Measurements from ENCODE around the gene GPR107. TPM values are rescaled to one million over a fixed set of nuclear protein-coding genes. Genes with fewer than 3 reads are reported as not detected.

The GPR107 gene
- total RNA-seq, 5 donors from 2014 or later (not counting 1 experiment from before 2014, with no cell fraction given) = 21.3 to 29.1 (median 22.1) TPM

- peaks cover 0 to 6% of the 10 kb centered on the region in 2 donors for H3K36me3 ChIP-seq (ENCODE audit: control insufficient read depth in 2 of 2, extremely low read depth in 1 of 2, insufficient read depth in 1 of 2, low read length in 1 of 2)
- Mint-ChIP-seq H3K27me3 (no peaks in the 10 kb centered on the region), H3K36me3 (peaks cover 30% of the 10 kb centered on the region), H3K4me3 (peak overlapping the region; percentile 12 to 46 (median 21)), H3K9me3 (peaks cover 0 to 6% (median 0%) of the 10 kb centered on the region in 3 donors), H3K4me1 (peaks cover 94 to 98% (median 96%) of the 10 kb centered on the region in 3 donors), H3K27ac (peak overlapping the region; percentile 82 to 93)
- no peak for DNase-seq
- ChIA-PET CTCF (interaction anchor here in 1 of 2 donors (0.6 kb wide), 1 partner anchor 73 kb away, joined by 6 read pairs; no protein-coding TSS in a partner anchor), POLR2A (interaction anchor here (0.6 to 0.7 kb wide), 2 partner anchors 9 to 15 kb away, joined by 3 to 6 read pairs; no protein-coding TSS in a partner anchor)
- no peaks in the 10 kb centered on the region for H3K27me3 ChIP-seq (replicated peaks in 1 of 2; ENCODE audit: control insufficient read depth in 2 of 2, extremely low read depth in 1 of 2, insufficient read depth in 2 of 2, low read length in 1 of 2)
- no peak overlapping the region for H3K4me3 ChIP-seq (ENCODE audit: control insufficient read depth in 1 of 2, extremely low read depth in 1 of 2, low read length in 1 of 2)
- WGBS (ENCODE audit: insufficient coverage) = 40% methylated on average over 1 of the region's 3 CpGs
- H3K9me3 ChIP-seq = no peaks in the 10 kb centered on the region
- no peak for ATAC-seq (replicated peaks in 1 of 4)
- peaks cover 20 to 68% of the 10 kb centered on the region in 2 experiments for H3K4me1 ChIP-seq (ENCODE audit: control insufficient read depth in 1 of 2, extremely low read depth in 1 of 2, insufficient read depth in 2 of 2, low read length in 2 of 2)
- H3K27ac ChIP-seq (ENCODE audit: low read length) = peak overlapping the region; percentile 52
These were observed 29.6 kb upstream of the GPR107 start for GRCh38 chr9:130023994-130024596.

DNA sequence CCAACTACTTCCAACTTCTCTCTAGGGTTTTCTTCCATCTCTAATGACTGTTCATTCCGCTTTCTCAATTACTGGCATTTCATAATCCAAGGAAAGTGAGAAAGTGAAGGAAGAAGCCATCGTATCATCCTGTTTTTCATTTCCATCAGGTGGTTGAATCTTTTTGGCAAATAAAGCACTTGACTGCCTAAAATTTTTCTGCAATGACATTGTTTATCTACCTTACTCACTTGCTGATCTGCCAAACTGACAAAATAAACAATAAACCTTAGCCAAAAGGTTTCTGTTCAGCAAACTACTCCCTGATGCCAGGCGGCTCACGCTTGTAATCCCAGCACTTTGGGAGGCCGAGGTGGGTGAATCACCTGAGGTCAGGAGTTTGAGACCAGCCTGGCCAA lies 29.1 kb upstream of the GPR107 start:
- H3K36me3 Mint-ChIP-seq = peaks cover 26% of the 10 kb centered on the region
- H3K27ac Mint-ChIP-seq = peak overlapping the region; percentile 82 to 93
- WGBS (ENCODE audit: insufficient coverage) = no CpG with 5 or more reads among the region's 5 CpGs
- DNase-seq = no peak
- H3K27me3 Mint-ChIP-seq = no peaks in the 10 kb centered on the region
- H3K27me3 ChIP-seq (replicated peaks in 1 of 2; ENCODE audit: control insufficient read depth in 2 of 2, extremely low read depth in 1 of 2, insufficient read depth in 2 of 2, low read length in 1 of 2) = no peaks in the 10 kb centered on the region
- H3K36me3 ChIP-seq (ENCODE audit: control insufficient read depth in 2 of 2, extremely low read depth in 1 of 2, insufficient read depth in 1 of 2, low read length in 1 of 2) = peaks cover 0 to 6% of the 10 kb centered on the region in 2 donors
- CTCF ChIA-PET = no interaction called here
- no peak overlapping the region for H3K27ac ChIP-seq (ENCODE audit: low read length)
- H3K9me3 ChIP-seq = no peaks in the 10 kb centered on the region
- peaks cover 0 to 6% (median 0%) of the 10 kb centered on the region in 3 donors for H3K9me3 Mint-ChIP-seq
- peaks cover 20 to 71% of the 10 kb centered on the region in 2 experiments for H3K4me1 ChIP-seq (ENCODE audit: control insufficient read depth in 1 of 2, extremely low read depth in 1 of 2, insufficient read depth in 2 of 2, low read length in 2 of 2)
- H3K4me3 ChIP-seq (ENCODE audit: control insufficient read depth in 1 of 2, extremely low read depth in 1 of 2, low read length in 1 of 2) = no peak overlapping the region
- POLR2A ChIA-PET = interaction anchor here in 1 of 2 donors (0.7 kb wide), 1 partner anchor 15 kb away, joined by 6 read pairs; no protein-coding TSS in a partner anchor
- ATAC-seq (replicated peaks in 1 of 4) = no peak
- peaks cover 95 to 99% (median 96%) of the 10 kb centered on the region in 3 donors for H3K4me1 Mint-ChIP-seq
- H3K4me3 Mint-ChIP-seq = peak overlapping the region in 1 of 3 donors; percentile 12

- WGBS (ENCODE audit: insufficient coverage) = no CpG with 5 or more reads among the region's 2 CpGs
- ChIA-PET POLR2A (no interaction called here), CTCF (interaction anchor here in 1 of 2 donors (1.2 kb wide), 1 partner anchor 31 kb away, joined by 4 read pairs; no protein-coding TSS in a partner anchor)
- H3K9me3 Mint-ChIP-seq = peaks cover 0 to 6% (median 0%) of the 10 kb centered on the region in 3 donors
- Histone ChIP-seq H3K36me3 (ENCODE audit: control insufficient read depth in 2 of 2, extremely low read depth in 1 of 2, insufficient read depth in 1 of 2, low read length in 1 of 2) (peaks cover 0 to 6% of the 10 kb centered on the region in 2 donors), H3K9me3 (no peaks in the 10 kb centered on the region), H3K27me3 (replicated peaks in 1 of 2; ENCODE audit: control insufficient read depth in 2 of 2, extremely low read depth in 1 of 2, insufficient read depth in 2 of 2, low read length in 1 of 2) (no peaks in the 10 kb centered on the region), H3K27ac (ENCODE audit: low read length) (peak overlapping the region; percentile 39), H3K4me3 (ENCODE audit: control insufficient read depth in 1 of 2, extremely low read depth in 1 of 2, low read length in 1 of 2) (no peak overlapping the region), H3K4me1 (ENCODE audit: control insufficient read depth in 1 of 2, extremely low read depth in 1 of 2, insufficient read depth in 2 of 2, low read length in 2 of 2) (peaks cover 25 to 80% of the 10 kb centered on the region in 2 experiments)
- H3K4me1 Mint-ChIP-seq = peaks cover 96 to 99% (median 97%) of the 10 kb centered on the region in 3 donors
- peak overlapping the region in 2 of 3 donors; percentile 12 to 17 for H3K4me3 Mint-ChIP-seq
- H3K36me3 Mint-ChIP-seq = peaks cover 22% of the 10 kb centered on the region
- DNase-seq = no peak
- peak overlapping the region; percentile 66 to 79 for H3K27ac Mint-ChIP-seq
- ATAC-seq (replicated peaks in 1 of 4) = no peak
- H3K27me3 Mint-ChIP-seq = no peaks in the 10 kb centered on the region
These were observed 26.9 kb upstream of the GPR107 start for GRCh38 chr9:130026583-130027340.

GRCh38 chr9:130027533-130028365 lies 26.0 kb upstream of the GPR107 start:
- ATAC-seq (replicated peaks in 1 of 4) = no peak
- Histone ChIP-seq H3K27ac (ENCODE audit: low read length) (peak overlapping the region; percentile 39), H3K4me1 (ENCODE audit: control insufficient read depth in 1 of 2, extremely low read depth in 1 of 2, insufficient read depth in 2 of 2, low read length in 2 of 2) (peaks cover 32 to 77% of the 10 kb centered on the region in 2 experiments), H3K9me3 (no peaks in the 10 kb centered on the region), H3K4me3 (ENCODE audit: control insufficient read depth in 1 of 2, extremely low read depth in 1 of 2, low read length in 1 of 2) (no peak overlapping the region), H3K36me3 (ENCODE audit: control insufficient read depth in 2 of 2, extremely low read depth in 1 of 2, insufficient read depth in 1 of 2, low read length in 1 of 2) (peaks cover 0 to 6% of the 10 kb centered on the region in 2 donors), H3K27me3 (replicated peaks in 1 of 2; ENCODE audit: control insufficient read depth in 2 of 2, extremely low read depth in 1 of 2, insufficient read depth in 2 of 2, low read length in 1 of 2) (no peaks in the 10 kb centered on the region)
- ChIA-PET CTCF (interaction anchor here in 1 of 2 donors (0.6 to 1.2 kb wide), 4 partner anchors 17 to 32 kb away, joined by 3 to 6 read pairs (median 4); no protein-coding TSS in a partner anchor), POLR2A (interaction anchor here (0.6 to 1.1 kb wide), 2 partner anchors 38 to 137 kb away, joined by 4 read pairs; no protein-coding TSS in a partner anchor)
- Mint-ChIP-seq H3K27ac (peak overlapping the region; percentile 71 to 79), H3K9me3 (peaks cover 0 to 6% (median 0%) of the 10 kb centered on the region in 3 donors), H3K4me3 (peak overlapping the region in 2 of 3 donors; percentile 9 to 74), H3K4me1 (peaks cover 99% of the 10 kb centered on the region in 3 donors), H3K27me3 (no peaks in the 10 kb centered on the region), H3K36me3 (peaks cover 22% of the 10 kb centered on the region)
- no peak for DNase-seq
- WGBS (ENCODE audit: insufficient coverage) = 40% methylated on average over 1 of the region's 9 CpGs

- H3K4me1 ChIP-seq (ENCODE audit: control insufficient read depth in 1 of 2, extremely low read depth in 1 of 2, insufficient read depth in 2 of 2, low read length in 2 of 2) = peaks cover 32 to 76% of the 10 kb centered on the region in 2 experiments
- peaks cover 22% of the 10 kb centered on the region for H3K36me3 Mint-ChIP-seq
- ATAC-seq (replicated peaks in 1 of 4) = no peak
- peak overlapping the region; percentile 71 to 88 for H3K27ac Mint-ChIP-seq
- ChIA-PET POLR2A (interaction anchor here (0.6 to 1.5 kb wide), 9 partner anchors 10 to 137 kb away, joined by 3 to 10 read pairs (median 4); no protein-coding TSS in a partner anchor), CTCF (interaction anchor here in 1 of 2 donors (0.6 to 1.2 kb wide), 7 partner anchors 10 to 71 kb away, joined by 3 to 6 read pairs (median 3); no protein-coding TSS in a partner anchor)
- WGBS (ENCODE audit: insufficient coverage) = no CpG with 5 or more reads among the region's 6 CpGs
- no peak for DNase-seq
- peak overlapping the region; percentile 45 to 74 (median 52) for H3K4me3 Mint-ChIP-seq
- peaks cover 0 to 6% of the 10 kb centered on the region in 2 donors for H3K36me3 ChIP-seq (ENCODE audit: control insufficient read depth in 2 of 2, extremely low read depth in 1 of 2, insufficient read depth in 1 of 2, low read length in 1 of 2)
- no peaks in the 10 kb centered on the region for H3K27me3 Mint-ChIP-seq
- peak overlapping the region; percentile 47 for H3K27ac ChIP-seq (ENCODE audit: low read length)
- H3K4me3 ChIP-seq (ENCODE audit: control insufficient read depth in 1 of 2, extremely low read depth in 1 of 2, low read length in 1 of 2) = peak overlapping the region in 1 of 2 donors; percentile 15
- no peaks in the 10 kb centered on the region for H3K9me3 ChIP-seq
- peaks cover 97 to 98% (median 97%) of the 10 kb centered on the region in 3 donors for H3K4me1 Mint-ChIP-seq
- peaks cover 0 to 6% (median 0%) of the 10 kb centered on the region in 3 donors for H3K9me3 Mint-ChIP-seq
- no peaks in the 10 kb centered on the region for H3K27me3 ChIP-seq (replicated peaks in 1 of 2; ENCODE audit: control insufficient read depth in 2 of 2, extremely low read depth in 1 of 2, insufficient read depth in 2 of 2, low read length in 1 of 2)
These were observed 25.0 kb upstream of the GPR107 start for GRCh38 chr9:130028493-130029222.
